Ascending aorta (tissue), 2 donors: ENCODE results near the gene PSKH1. TPM values are rescaled to one million over a fixed set of nuclear protein-coding genes. Genes with fewer than 3 reads are reported as not detected.

Source experiments
- DNase-seq, 2 donors: peaks; one replicate each; pipeline ENCODE4 v3.0.0-alpha.2; 2019; ENCODE audit warnings: low spot score in 2 of 2
- H3K27ac ChIP-seq, 2 donors: fragments of 200-600 bp; sonication (generic); one replicate each; pipeline ENCODE4 v1.5.1; 2016 to 2017; ENCODE audit warnings: mild to moderate bottlenecking in 1 of 2
- H3K27me3 ChIP-seq: fragments of 200-600 bp; sonication (generic); one replicate; pipeline ENCODE4 v1.5.1; 2017
- H3K36me3 ChIP-seq, 2 donors: fragments of 200-600 bp; sonication (generic); one replicate each; pipeline ENCODE4 v1.5.1; 2016
- H3K4me1 ChIP-seq, 2 donors: fragments of 200-600 bp; sonication (generic); one replicate each; pipeline ENCODE4 v1.5.1; 2016 to 2017; ENCODE audit warnings: mild to moderate bottlenecking in 1 of 2
- H3K4me3 ChIP-seq, 2 donors: fragments of 200-600 bp; sonication (generic); one replicate each; pipeline ENCODE4 v1.5.1; 2016 to 2017; ENCODE audit warnings: mild to moderate bottlenecking in 1 of 2
- H3K9me3 ChIP-seq, 2 donors: fragments of 200-600 bp; sonication (generic); one replicate each; pipeline ENCODE4 v1.5.1; 2016
- intact Hi-C: fragments of 100-400 bp; cut with DNase I; formaldehyde crosslinking; loops from one replicate; pipeline ENCODE4 v1.15.1; 2023
- total RNA-seq: library from RNA; depleted of rRNA; stranded (reverse); fragments of >200 nt; gene quantifications from one replicate; pipeline ENCODE4 v1.1.0, GENCODE V29; 2016
- TF ChIP-seq, protein P1 (sequence below), 3 experiments: fragments of 200-600 bp in 2 of 3; fragments of 450-650 bp in 1 of 3; sonication (generic) in 2 of 3; IDR thresholded peaks; one replicate each; pipeline ENCODE4 v1.5.1; 2016 to 2019; ENCODE audit warnings: antibody characterized with exemption in 3 of 3, mild to moderate bottlenecking in 1 of 3, moderate library complexity in 1 of 3

PSKH1 gene
- total RNA-seq, 1 donor from 2014 or later, result 41.0 TPM

DNA sequence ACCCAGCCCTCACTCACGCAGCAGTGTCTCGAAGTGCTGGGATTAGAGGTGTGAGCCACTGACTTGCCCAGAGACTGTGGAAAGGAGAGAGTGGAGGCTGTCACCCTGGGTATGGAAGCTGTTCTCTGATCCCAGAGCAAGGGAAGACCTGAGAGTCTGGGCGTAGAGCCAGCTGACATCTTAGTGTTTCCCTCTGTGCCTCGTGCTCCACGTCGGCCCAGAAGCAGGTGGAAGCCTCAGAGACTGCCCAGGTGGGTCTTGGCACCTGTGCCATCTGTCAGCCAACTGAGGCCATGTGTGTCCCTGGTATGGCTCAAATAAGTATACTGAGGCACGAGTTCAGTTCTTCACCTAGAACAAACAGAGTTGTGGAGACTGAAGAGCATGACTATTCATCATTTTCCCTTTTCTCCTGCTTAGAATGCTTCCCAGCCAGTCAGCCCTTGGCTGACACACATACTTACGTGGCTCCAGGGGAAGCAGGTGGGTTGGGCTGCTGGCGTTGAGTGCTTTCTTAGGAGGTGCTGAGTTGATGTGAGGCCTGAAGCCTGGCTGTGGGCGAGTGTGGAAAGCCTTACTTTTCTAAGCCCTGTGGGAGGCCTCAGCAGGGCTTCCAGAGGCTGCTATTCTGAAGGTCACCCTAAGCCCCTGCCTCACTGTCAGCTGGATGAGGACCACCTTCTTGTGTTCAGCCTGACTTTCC is 30.5 kb downstream of the PSKH1 start:
- H3K4me3 ChIP-seq, result no peak overlapping the region
- H3K4me1 ChIP-seq, result peaks cover 10% of the 10 kb centered on the region in 2 donors
- peaks cover 10 to 15% of the 10 kb centered on the region in 2 donors for H3K36me3 ChIP-seq
- no peaks in the 10 kb centered on the region for H3K27me3 ChIP-seq
- no peak overlapping the region for H3K27ac ChIP-seq
- no peaks in the 10 kb centered on the region for H3K9me3 ChIP-seq
- intact Hi-C loops, result no loop called here
- DNase-seq, result no peak
- TF ChIP-seq, protein P1, sequence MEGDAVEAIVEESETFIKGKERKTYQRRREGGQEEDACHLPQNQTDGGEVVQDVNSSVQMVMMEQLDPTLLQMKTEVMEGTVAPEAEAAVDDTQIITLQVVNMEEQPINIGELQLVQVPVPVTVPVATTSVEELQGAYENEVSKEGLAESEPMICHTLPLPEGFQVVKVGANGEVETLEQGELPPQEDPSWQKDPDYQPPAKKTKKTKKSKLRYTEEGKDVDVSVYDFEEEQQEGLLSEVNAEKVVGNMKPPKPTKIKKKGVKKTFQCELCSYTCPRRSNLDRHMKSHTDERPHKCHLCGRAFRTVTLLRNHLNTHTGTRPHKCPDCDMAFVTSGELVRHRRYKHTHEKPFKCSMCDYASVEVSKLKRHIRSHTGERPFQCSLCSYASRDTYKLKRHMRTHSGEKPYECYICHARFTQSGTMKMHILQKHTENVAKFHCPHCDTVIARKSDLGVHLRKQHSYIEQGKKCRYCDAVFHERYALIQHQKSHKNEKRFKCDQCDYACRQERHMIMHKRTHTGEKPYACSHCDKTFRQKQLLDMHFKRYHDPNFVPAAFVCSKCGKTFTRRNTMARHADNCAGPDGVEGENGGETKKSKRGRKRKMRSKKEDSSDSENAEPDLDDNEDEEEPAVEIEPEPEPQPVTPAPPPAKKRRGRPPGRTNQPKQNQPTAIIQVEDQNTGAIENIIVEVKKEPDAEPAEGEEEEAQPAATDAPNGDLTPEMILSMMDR (IDR thresholded peaks at IDR 0.05), result no peak

DNA sequence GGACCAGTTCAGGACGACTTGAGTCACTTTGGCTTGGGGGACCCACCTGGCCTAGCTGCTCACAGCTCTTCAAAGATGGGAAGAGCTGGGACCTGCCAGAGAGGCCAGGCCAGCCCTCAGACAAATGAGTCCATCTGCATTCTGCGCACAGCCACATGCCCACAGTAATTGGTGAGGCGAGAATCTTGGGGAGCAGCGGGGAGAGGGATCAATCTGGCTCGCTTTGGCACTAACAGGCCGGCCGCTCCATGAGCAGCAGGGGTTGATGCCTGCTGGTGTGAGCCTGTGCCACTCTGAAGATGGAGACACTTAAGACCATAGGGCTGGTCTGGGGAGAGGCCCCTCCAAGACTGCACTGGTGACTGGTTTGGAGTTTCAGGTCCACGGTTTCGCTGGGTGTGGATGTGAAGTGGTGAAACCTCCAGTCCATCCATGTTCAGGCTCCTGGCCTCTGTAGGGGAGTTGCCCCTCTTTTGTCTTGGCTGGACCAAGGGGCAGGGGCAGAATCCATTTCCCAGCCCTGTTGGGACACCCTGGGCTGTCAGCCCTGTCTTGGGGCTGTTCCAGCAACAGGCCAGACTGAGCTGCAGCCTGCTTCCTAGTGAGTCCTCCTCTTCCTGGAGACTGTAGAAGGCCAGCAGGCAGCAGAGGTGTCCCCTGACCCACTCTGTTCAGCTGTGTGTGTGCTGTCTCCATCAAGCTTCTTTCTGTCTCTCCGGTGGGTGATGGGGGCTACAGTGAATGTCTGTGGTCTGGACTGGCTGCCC is 31.3 kb downstream of the PSKH1 start:
- intact Hi-C loops, result no loop called here
- no peak overlapping the region for H3K27ac ChIP-seq
- H3K4me3 ChIP-seq, result no peak overlapping the region
- H3K4me1 ChIP-seq, result peaks cover 10% of the 10 kb centered on the region in 2 donors
- no peak for DNase-seq
- TF ChIP-seq, protein P1 (IDR thresholded peaks at IDR 0.05), result no peak
- H3K27me3 ChIP-seq, result no peaks in the 10 kb centered on the region
- H3K9me3 ChIP-seq, result no peaks in the 10 kb centered on the region
- H3K36me3 ChIP-seq, result peaks cover 17 to 20% of the 10 kb centered on the region in 2 donors

- peaks cover 27 to 30% of the 10 kb centered on the region in 2 donors for H3K36me3 ChIP-seq
- peak overlapping the region in 1 of 2 donors; percentile 41 for H3K4me3 ChIP-seq
- intact Hi-C loops, result no loop called here
- peak in 1 of 2 donors; percentile 76 for DNase-seq
- peaks cover 10% of the 10 kb centered on the region in 2 donors for H3K4me1 ChIP-seq
- TF ChIP-seq, protein P1 (IDR thresholded peaks at IDR 0.05), result peak in 1 of 3 experiments; percentile 19
- peak overlapping the region; percentile 41 to 69 for H3K27ac ChIP-seq
- no peaks in the 10 kb centered on the region for H3K9me3 ChIP-seq
- H3K27me3 ChIP-seq, result no peaks in the 10 kb centered on the region
Measured at GRCh38 chr16:67926181-67926750, 33.2 kb downstream of the PSKH1 start.

GRCh38 chr16:67927131-67927941 is 34.3 kb downstream of the PSKH1 start:
- TF ChIP-seq, protein P1 (IDR thresholded peaks at IDR 0.05), result no peak
- Histone ChIP-seq H3K27ac (peak overlapping the region; percentile 41 to 69), H3K4me1 (peaks cover 10% of the 10 kb centered on the region in 2 donors), H3K36me3 (peaks cover 27 to 30% of the 10 kb centered on the region in 2 donors), H3K9me3 (no peaks in the 10 kb centered on the region), H3K27me3 (no peaks in the 10 kb centered on the region), H3K4me3 (no peak overlapping the region)
- DNase-seq, result no peak
- intact Hi-C loops, result no loop called here

GRCh38 chr16:67928147-67928546 is 35.1 kb downstream of the PSKH1 start:
- intact Hi-C loops, result loop anchor here (1.0 kb wide), 2 partner anchors 45 to 112 kb away; no protein-coding TSS in a partner anchor
- Histone ChIP-seq H3K9me3 (no peaks in the 10 kb centered on the region), H3K27me3 (no peaks in the 10 kb centered on the region), H3K36me3 (peaks cover 27 to 30% of the 10 kb centered on the region in 2 donors), H3K27ac (no peak overlapping the region), H3K4me3 (no peak overlapping the region), H3K4me1 (peaks cover 10% of the 10 kb centered on the region in 2 donors)
- DNase-seq, result no peak
- TF ChIP-seq, protein P1 (IDR thresholded peaks at IDR 0.05), result no peak
